GM19238 (cell line): Measurements from ENCODE around the gene LRFN2.

Experiments
- DNase-seq: peaks from one replicate; pipeline ENCODE4 v3.0.0; 2011; ENCODE audit warnings: low spot score; ENCODE audit not compliant: insufficient read length

Gene LRFN2

GRCh38 chr6:40350747-40351217, 236.4 kb downstream of the LRFN2 start:
- DNase-seq: no peak

- DNase-seq: no peak
Observed at GRCh38 chr6:40349901-40350746, 237.0 kb downstream of the LRFN2 start.

GRCh38 chr6:40349123-40349900, 237.9 kb downstream of the LRFN2 start:
- DNase-seq: no peak

- no peak for DNase-seq
Observed at GRCh38 chr6:40348591-40348990, 238.6 kb downstream of the LRFN2 start.

- DNase-seq: no peak
Observed at GRCh38 chr6:40347571-40348011, 239.6 kb downstream of the LRFN2 start.

GRCh38 chr6:40346246-40346645, 240.9 kb downstream of the LRFN2 start:
- DNase-seq: no peak

- no peak for DNase-seq
Observed at GRCh38 chr6:40344566-40345167, 242.5 kb downstream of the LRFN2 start.

GRCh38 chr6:40343877-40344565, 243.1 kb downstream of the LRFN2 start:
- DNase-seq: no peak

GRCh38 chr6:40343318-40343876, 243.8 kb downstream of the LRFN2 start:
- DNase-seq: no peak

- DNase-seq: no peak
Observed at GRCh38 chr6:40342723-40343122, 244.4 kb downstream of the LRFN2 start.

- no peak for DNase-seq
Observed at GRCh38 chr6:40341726-40342125, 245.4 kb downstream of the LRFN2 start.
